Cardiac fibroblast (primary cell): ENCODE measurements around the gene GXYLT1.
A peak's percentile ranks its signal among the peaks of the same experiment; 100 is the strongest.

Source experiments
- DNase-seq, 2 donors: peaks; one replicate each; pipeline versions ENCODE4 v3.0.0 to v3.0.0-alpha.2; 2010; ENCODE audit warnings: low read depth in 2 of 2
- H3K4me3 ChIP-seq, 2 donors: replicated peaks in 1 of 2; 1 replicate in 1 of 2; 2 replicates in 1 of 2; pipeline ENCODE4 v1.5.1; 2011; ENCODE audit warnings: low read depth in 2 of 2, low read length in 2 of 2, mild to moderate bottlenecking in 2 of 2, moderate library complexity in 1 of 2
- TF ChIP-seq, protein P1 (sequence below): IDR thresholded peaks from one replicate; pipeline ENCODE4 v1.5.1; 2011; ENCODE audit warnings: low read depth, mild to moderate bottlenecking, low read length, inconsistent platforms

Gene GXYLT1

DNA sequence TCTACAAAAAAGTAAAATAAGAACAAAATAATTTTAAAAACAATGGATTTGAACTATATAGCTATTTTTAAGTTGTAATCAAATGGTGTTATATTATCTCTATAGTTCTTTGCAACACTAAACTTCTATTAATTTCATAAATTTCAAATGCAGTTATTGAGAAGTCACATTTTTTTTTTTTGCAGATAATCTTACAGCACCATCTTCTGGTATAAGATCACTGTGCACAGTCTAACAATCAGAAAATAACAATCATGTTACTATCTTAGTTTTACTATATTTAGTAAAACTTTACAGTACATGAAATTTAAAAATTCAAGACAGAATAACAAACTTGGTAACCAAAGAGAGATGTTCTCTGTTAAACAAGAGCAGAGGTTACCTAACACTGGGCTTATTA is 40.6 kb downstream of the GXYLT1 start:
- H3K4me3 ChIP-seq: no peak overlapping the region
- TF ChIP-seq, protein P1, sequence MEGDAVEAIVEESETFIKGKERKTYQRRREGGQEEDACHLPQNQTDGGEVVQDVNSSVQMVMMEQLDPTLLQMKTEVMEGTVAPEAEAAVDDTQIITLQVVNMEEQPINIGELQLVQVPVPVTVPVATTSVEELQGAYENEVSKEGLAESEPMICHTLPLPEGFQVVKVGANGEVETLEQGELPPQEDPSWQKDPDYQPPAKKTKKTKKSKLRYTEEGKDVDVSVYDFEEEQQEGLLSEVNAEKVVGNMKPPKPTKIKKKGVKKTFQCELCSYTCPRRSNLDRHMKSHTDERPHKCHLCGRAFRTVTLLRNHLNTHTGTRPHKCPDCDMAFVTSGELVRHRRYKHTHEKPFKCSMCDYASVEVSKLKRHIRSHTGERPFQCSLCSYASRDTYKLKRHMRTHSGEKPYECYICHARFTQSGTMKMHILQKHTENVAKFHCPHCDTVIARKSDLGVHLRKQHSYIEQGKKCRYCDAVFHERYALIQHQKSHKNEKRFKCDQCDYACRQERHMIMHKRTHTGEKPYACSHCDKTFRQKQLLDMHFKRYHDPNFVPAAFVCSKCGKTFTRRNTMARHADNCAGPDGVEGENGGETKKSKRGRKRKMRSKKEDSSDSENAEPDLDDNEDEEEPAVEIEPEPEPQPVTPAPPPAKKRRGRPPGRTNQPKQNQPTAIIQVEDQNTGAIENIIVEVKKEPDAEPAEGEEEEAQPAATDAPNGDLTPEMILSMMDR: peak; percentile 4
- no peak for DNase-seq

GRCh38 chr12:42103155-42103554 is 41.5 kb downstream of the GXYLT1 start:
- no peak overlapping the region for H3K4me3 ChIP-seq

GRCh38 chr12:42102720-42103119 is 42.0 kb downstream of the GXYLT1 start:
- DNase-seq: no peak

More at GRCh38 chr12:42103155-42103554, 41.5 kb downstream of the GXYLT1 start:
- TF ChIP-seq, protein P1: no peak
- no peak for DNase-seq

GRCh38 chr12:42099433-42099832 is 45.2 kb downstream of the GXYLT1 start:
- TF ChIP-seq, protein P1: no peak
- DNase-seq: no peak

More at GRCh38 chr12:42102720-42103119, 42.0 kb downstream of the GXYLT1 start:
- H3K4me3 ChIP-seq: no peak overlapping the region
- TF ChIP-seq, protein P1: no peak

GRCh38 chr12:42097971-42098370 is 46.7 kb downstream of the GXYLT1 start:
- H3K4me3 ChIP-seq: peak overlapping the region in 1 of 2 donors; percentile 22
- TF ChIP-seq, protein P1: no peak
- DNase-seq: peak; percentile 32 to 58

More at GRCh38 chr12:42099433-42099832, 45.2 kb downstream of the GXYLT1 start:
- no peak overlapping the region for H3K4me3 ChIP-seq

- peak; percentile 65 to 70 for DNase-seq
Measured at GRCh38 chr12:42094277-42094676, 50.4 kb downstream of the GXYLT1 start.

More at GRCh38 chr12:42094277-42094676, 50.4 kb downstream of the GXYLT1 start:
- TF ChIP-seq, protein P1: no peak
- H3K4me3 ChIP-seq: no peak overlapping the region
